ENCODE measurements around the gene ISOC2. TPM values are rescaled to one million over a fixed set of nuclear protein-coding genes. Genes with fewer than 3 reads are reported as not detected.

Gene ISOC2
- total RNA-seq, result 25.3 TPM
- long read RNA-seq, partial matches to known transcripts, result 1 of 5 reads
- long read RNA-seq, other reads (novel, unspliced or antisense), result 1 of 5 reads

GRCh38 chr19:55461259-55461973 is at the start of gene ISOC2:
ISOC2 (minus strand) TSS chr19:55461642; CDS start chr19:55456486, 5,156 bp downstream.
- intact Hi-C loops (cut with DNase I), result no loop called here
- Histone ChIP-seq H3K4me3 (peak within 1 kb of the TSS; percentile 73), H3K27ac (peak within 1 kb of the TSS; percentile 86), H3K9me3 (no peaks in the 10 kb centered on the region), H3K27me3 (no peaks in the 10 kb centered on the region), H3K4me1 (no peaks in the 10 kb centered on the region), H3K36me3 (no peaks in the 10 kb centered on the region)
- DNase-seq, result peak; percentile 100
- ATAC-seq, result peak; percentile 98
- TF ChIP-seq CTCF (IDR thresholded peaks at IDR 0.05), result no peak

GRCh38 chr19:55508120-55508519 is 46.7 kb upstream of the ISOC2 start:
- DNase-seq, result no peak
- no peak for TF ChIP-seq CTCF (IDR thresholded peaks at IDR 0.05)
- ATAC-seq, result no peak
- Histone ChIP-seq H3K9me3 (no peaks in the 10 kb centered on the region), H3K4me1 (no peaks in the 10 kb centered on the region), H3K27me3 (peaks cover 7% of the 10 kb centered on the region), H3K36me3 (no peaks in the 10 kb centered on the region), H3K4me3 (no peak overlapping the region), H3K27ac (no peak overlapping the region)
- intact Hi-C loops (cut with DNase I), result no loop called here

- Histone ChIP-seq H3K36me3 (no peaks in the 10 kb centered on the region), H3K27ac (no peak overlapping the region), H3K27me3 (no peaks in the 10 kb centered on the region), H3K9me3 (no peaks in the 10 kb centered on the region), H3K4me1 (no peaks in the 10 kb centered on the region), H3K4me3 (no peak overlapping the region)
- DNase-seq, result no peak
- TF ChIP-seq CTCF (IDR thresholded peaks at IDR 0.05), result no peak
- intact Hi-C loops (cut with DNase I), result loop anchor here (5.0 kb wide), 1 partner anchor 363 kb away; no protein-coding TSS in a partner anchor
- no peak for ATAC-seq
Measured at GRCh38 chr19:55504981-55505380, 43.5 kb upstream of the ISOC2 start.

GRCh38 chr19:55504252-55504603 is 42.8 kb upstream of the ISOC2 start:
- no peak for TF ChIP-seq CTCF (IDR thresholded peaks at IDR 0.05)
- DNase-seq, result no peak
- Histone ChIP-seq H3K27me3 (no peaks in the 10 kb centered on the region), H3K9me3 (no peaks in the 10 kb centered on the region), H3K36me3 (no peaks in the 10 kb centered on the region), H3K4me1 (no peaks in the 10 kb centered on the region), H3K4me3 (peak overlapping the region; percentile 59), H3K27ac (peak overlapping the region; percentile 65)
- intact Hi-C loops (cut with DNase I), result loop anchor here (5.0 kb wide), 1 partner anchor 362 kb away; no protein-coding TSS in a partner anchor
- no peak for ATAC-seq

- Histone ChIP-seq H3K27me3 (no peaks in the 10 kb centered on the region), H3K4me3 (peak overlapping the region; percentile 59), H3K36me3 (no peaks in the 10 kb centered on the region), H3K9me3 (no peaks in the 10 kb centered on the region), H3K27ac (peak overlapping the region; percentile 65), H3K4me1 (no peaks in the 10 kb centered on the region)
- peak; percentile 100 for TF ChIP-seq CTCF (IDR thresholded peaks at IDR 0.05)
- peak; percentile 97 for ATAC-seq
- DNase-seq, result peak; percentile 97
- intact Hi-C loops (cut with DNase I), result loop anchor here (5.0 kb wide), 1 partner anchor 361 kb away; no protein-coding TSS in a partner anchor
Measured at GRCh38 chr19:55503502-55504251, 42.2 kb upstream of the ISOC2 start.
